ENCODE data around the gene ENTHD1.

- TF ChIP-seq TOE1 (IDR thresholded peaks at IDR 0.05; ENCODE audit: borderline replicate concordance) (no peak), TOE1 (CRISPR knock-in tag; IDR thresholded peaks at IDR 0.05; ENCODE audit: borderline replicate concordance, low read depth) (no peak), REST (IDR thresholded peaks at IDR 0.05; ENCODE audit: borderline replicate concordance) (no peak), REST (CRISPR knock-in tag; IDR thresholded peaks at IDR 0.05; ENCODE audit: low read depth) (no peak), CTCF (IDR thresholded peaks at IDR 0.05 in 2 of 3, conservative IDR thresholded peaks at IDR 0.05 in 1 of 3; ENCODE audit: insufficient read depth in 2 of 3, low read depth in 1 of 3, low read length in 3 of 3) (no peak), ELF4 (CRISPR knock-in tag; IDR thresholded peaks at IDR 0.05) (no peak), LEF1 (IDR thresholded peaks at IDR 0.05) (no peak), SMC3 (conservative IDR thresholded peaks at IDR 0.05; ENCODE audit: insufficient read depth, low read depth, low read length) (no peak), PHF21A (IDR thresholded peaks at IDR 0.05; ENCODE audit: borderline replicate concordance, low read depth) (no peak), ZBTB33 (CRISPR knock-in tag; IDR thresholded peaks at IDR 0.05) (no peak), SIN3A (IDR thresholded peaks at IDR 0.05; ENCODE audit: borderline replicate concordance in 2 of 2, control insufficient read depth in 1 of 2, low read depth in 2 of 2, low read length in 2 of 2) (no peak), SMAD2 (IDR thresholded peaks at IDR 0.05; ENCODE audit: low read depth, low read length) (no peak), NR1H2 (CRISPR knock-in tag; IDR thresholded peaks at IDR 0.05) (no peak)
Observed at GRCh38 chr22:39900306-39901227, 7.0 kb upstream of the ENTHD1 start, which contains the start of gene GRAP2.

Data from K562 (cell line).